G401.6 (cell line): ENCODE results near the gene EPHA8.

Source experiments
- FAIRE-seq: peaks from 2 replicates; lab custom pipeline; 2012; peaks lifted over from hg19 to GRCh38; lab: Jason Lieb, UNC

EPHA8 gene

GRCh38 chr1:22537441-22538139, 25.7 kb upstream of the EPHA8 start:
- FAIRE-seq = no peak

GRCh38 chr1:22539510-22540118, 23.7 kb upstream of the EPHA8 start:
- FAIRE-seq = no peak

DNA sequence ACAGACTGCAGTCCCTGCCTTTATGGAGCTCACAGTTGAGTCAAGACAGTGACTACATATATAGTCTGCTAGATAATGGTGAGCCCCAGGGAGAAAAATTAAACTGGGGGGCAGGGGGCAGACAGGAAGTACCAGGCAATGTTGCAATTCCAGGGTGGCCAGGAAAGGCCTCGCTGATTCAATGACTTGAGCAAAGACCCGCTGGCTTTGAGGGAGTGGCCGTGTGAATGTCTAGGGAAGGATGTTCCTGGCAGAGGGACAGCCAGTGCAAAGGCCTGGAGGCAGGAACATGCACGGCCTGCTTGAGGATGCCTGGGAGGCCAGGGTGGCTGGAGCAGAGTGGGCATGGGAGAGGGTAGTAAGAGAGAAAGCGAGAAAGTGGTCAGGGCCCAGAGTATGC, 23.0 kb upstream of the EPHA8 start:
- FAIRE-seq = no peak

GRCh38 chr1:22542886-22543285, 20.4 kb upstream of the EPHA8 start:
- no peak for FAIRE-seq

GRCh38 chr1:22543679-22544078, 19.6 kb upstream of the EPHA8 start:
- FAIRE-seq = no peak

DNA sequence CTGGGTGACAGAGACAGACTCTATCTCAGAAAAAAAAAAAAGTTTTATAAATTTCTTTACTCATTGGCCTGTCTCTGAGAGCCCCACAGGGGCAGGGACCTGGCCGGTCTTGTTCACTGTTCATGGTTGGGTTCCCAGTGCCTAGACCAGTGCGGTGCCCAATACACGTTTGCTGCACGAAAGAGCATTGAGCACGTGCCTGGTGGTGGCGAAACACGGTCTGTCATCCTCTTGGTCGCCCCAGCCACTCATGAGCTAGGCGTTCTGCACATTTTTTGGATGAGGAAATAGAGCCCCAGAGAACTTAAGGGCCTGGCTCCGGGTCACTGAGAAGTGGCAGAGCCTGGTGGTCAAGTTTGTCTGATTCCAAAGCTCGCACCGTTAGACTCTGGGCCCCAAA, 18.7 kb upstream of the EPHA8 start:
- FAIRE-seq = no peak

GRCh38 chr1:22545141-22545540, 18.1 kb upstream of the EPHA8 start:
- no peak for FAIRE-seq

- no peak for FAIRE-seq
These were observed 16.0 kb upstream of the EPHA8 start for GRCh38 chr1:22547186-22547817.

DNA sequence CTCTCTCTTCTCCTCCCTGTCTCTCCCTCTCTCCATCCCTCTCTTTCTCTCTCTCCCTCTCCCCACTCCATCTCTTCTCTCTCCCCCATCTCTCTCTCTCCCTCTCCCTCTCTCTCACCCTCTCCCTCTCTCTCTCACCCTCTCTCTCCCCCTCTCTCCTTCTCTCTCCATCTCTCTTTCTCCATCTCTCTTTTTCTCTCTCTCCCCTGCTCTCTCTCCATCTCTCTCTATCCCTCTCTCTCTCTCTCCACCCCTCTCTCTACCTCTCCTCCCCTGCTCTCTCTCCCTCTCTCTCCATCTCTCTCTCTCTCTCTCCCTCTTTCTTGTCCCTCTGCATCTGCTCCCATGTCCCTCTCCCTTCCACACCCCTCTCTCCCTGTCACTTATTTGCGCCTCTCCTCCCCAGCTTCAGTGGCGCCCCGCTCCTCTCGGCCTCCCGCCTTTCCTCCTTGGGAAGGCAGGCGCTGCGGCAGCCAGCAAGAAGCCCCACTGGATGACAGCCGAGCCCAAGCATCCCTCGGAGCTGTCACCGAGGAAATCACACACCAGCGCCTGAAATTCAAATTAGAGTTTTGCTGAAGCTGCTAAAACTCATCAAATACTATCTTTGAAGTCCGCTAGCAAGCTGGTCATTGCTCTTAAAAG, 15.3 kb upstream of the EPHA8 start:
- no peak for FAIRE-seq

DNA sequence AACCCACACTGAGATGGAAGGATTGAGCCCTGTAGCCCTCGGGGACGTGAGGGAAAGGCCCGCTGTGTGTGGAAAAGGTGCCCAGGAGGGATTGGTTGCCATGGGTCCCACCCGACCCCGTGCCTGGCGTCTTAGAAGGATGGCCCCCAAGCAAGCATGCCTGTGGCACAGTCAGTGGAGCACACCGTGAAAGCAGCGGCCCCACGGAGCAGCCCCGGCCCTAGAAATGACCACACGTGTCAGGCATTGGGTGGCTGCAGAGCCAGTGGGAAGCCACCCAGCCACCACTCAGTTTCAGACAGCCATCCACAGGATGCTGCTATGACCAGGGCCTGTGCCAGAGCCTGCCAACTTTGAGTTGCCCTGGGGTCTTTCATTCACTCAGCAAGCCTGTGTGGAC, 13.3 kb upstream of the EPHA8 start:
- no peak for FAIRE-seq

GRCh38 chr1:22551591-22551990, 11.7 kb upstream of the EPHA8 start:
- FAIRE-seq = no peak

DNA sequence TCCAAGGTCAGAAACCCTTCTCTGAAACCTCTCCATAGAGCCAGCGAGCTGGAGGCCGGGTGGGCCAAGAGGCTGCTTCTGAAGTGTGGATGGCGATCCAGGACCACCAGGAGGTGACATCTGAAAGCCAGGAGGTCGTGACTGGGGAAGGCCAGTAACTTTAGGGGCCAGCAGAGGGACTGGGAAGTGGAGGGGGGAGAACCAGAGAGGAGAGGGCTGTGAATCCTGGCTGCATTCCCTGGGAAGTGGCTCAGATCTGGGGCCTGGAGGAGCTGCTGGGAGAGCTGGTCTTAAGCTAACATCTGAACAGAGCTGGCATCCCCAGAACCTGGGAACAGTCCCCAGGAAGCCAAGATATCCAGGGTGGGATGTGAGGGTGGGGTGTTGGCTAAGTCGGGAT, 11.3 kb upstream of the EPHA8 start:
- FAIRE-seq = no peak

DNA sequence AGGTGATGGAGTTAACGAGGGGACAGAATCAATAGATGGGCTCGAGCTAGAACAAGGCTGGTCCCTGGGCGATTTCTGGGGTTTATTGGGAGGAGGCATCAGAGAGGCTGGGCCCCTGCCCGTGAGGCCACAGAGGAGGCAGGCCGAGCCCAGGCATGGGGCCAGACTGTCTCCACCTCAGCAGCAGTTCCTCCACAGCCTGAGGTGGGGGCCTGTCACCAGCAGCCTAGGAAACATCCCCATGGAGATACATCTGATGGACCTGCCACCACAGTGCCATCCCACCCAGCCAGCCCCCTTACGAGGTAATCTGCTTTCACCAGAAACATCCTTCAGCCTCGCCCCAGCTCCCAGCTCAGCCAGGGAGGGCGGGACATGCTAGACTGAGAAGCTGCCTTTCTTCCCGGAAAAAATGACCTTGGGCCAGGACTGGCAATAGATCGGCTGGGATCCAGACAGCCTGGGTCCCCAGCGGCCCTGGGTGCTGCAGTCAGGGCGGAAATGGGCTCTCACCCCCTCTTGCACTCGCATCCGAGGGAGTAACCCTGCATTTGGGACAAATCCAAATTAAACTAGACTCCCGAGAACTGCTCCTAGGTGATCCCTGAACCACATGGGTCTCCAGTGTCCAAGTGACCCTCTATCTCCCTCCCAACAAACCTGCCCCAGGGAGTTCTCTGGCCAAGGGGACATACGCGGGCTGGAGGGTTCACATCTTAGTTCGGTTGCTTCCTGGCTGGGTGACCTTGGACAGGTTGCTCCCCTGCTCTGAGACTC, 10.0 kb upstream of the EPHA8 start:
- FAIRE-seq = no peak

DNA sequence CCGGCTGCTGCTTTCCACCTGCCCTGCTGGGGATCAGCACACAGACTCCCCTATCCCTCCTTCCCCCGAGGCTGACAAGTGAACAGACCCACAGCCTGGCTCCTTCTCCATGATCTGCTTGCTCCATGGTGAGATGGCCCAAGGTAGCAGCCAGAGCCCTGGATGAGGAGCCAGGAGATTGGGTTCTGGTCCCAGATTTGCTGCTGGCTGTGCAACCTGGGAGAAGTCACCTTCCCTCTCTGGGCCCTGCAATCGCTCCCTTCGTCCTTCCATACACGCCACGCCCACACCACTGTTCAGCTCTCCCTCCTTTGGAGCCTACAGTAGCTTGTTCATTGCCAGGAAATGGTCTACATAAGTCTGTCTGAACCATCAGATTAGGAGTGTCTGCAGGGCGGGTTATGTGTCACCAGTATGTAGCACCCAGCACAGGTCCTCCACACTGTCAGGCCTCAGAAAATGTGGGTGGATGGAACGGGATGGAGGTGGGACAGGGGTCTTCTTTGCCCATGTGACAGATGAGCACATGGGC, 9.2 kb upstream of the EPHA8 start:
- FAIRE-seq = no peak

DNA sequence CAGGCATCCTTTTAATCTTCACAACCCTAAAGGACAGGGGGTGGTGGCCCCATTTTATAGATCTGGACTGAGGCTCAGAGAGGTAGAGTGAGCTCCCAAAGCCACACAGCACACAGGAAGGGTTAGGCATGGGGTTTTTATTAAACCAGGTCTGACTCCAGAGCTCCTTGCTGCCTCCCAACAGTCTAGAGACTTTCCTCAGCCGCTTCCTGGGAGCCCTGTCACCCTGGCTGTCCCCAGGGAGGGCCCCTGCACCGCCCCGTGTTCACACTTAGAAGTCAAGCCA, 8.0 kb upstream of the EPHA8 start:
- no peak for FAIRE-seq

DNA sequence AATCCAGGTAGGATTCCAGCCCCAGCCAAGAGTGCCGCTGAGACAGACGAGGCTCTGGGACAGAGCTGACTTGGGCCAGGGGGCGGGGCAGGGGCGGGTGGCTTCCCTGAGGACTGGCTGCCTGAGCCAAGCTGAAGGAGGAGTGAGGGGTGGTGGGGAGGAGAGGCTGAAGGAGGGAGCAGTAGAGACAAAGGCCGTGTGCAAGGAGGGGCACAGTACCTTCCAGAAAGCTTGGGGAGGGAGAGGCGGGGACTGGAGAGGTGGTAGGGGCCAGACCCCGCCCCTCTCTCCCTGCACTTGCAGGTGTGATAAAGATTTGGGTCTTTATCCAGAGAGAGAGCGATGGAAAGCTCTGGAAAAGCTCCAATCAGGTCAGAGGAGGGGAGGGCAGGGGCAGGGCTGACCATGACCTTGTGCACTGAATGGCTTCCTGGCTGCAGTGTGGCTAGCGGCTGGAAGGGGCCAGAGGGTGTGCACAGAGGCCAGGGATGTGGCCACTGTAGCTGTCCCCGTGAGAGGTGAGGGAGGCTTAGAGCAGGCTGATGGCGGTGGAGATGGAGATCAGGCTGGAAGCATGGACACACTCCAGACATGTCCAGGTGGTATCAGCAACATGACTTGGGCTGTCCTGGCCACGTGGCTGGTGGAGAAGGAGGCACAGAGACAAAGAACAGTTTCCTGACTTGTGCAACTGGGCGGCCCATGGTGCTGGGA, 6.7 kb upstream of the EPHA8 start:
- no peak for FAIRE-seq

DNA sequence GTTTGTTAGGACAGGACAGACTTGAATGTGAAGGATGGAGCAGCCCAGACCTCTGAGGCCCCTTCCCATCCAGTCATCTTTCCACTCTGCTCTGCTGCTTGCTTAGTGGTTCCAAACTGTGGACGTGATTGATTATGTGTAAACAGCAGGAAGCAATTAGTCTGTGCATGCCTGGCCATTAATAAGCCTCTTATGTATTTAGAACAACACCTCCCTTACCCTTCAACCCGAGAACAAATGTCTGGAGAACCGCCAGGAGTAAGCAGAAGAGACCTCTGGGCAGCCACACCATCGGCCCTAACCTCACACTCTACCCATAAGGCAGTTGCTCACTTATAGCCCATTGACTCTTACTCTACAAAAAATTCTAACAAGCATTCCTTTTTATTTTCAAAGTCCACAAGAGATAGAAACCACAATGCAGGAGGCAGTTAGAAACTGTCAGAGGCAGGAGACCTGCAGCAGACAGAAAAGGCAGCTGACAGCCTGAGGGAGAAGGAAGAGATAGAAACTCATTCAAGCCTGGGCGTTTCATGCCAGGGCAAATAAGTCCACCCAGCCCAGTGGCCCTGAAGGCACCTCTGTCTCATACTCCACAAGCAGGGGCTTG, 5.8 kb upstream of the EPHA8 start:
- FAIRE-seq = no peak

DNA sequence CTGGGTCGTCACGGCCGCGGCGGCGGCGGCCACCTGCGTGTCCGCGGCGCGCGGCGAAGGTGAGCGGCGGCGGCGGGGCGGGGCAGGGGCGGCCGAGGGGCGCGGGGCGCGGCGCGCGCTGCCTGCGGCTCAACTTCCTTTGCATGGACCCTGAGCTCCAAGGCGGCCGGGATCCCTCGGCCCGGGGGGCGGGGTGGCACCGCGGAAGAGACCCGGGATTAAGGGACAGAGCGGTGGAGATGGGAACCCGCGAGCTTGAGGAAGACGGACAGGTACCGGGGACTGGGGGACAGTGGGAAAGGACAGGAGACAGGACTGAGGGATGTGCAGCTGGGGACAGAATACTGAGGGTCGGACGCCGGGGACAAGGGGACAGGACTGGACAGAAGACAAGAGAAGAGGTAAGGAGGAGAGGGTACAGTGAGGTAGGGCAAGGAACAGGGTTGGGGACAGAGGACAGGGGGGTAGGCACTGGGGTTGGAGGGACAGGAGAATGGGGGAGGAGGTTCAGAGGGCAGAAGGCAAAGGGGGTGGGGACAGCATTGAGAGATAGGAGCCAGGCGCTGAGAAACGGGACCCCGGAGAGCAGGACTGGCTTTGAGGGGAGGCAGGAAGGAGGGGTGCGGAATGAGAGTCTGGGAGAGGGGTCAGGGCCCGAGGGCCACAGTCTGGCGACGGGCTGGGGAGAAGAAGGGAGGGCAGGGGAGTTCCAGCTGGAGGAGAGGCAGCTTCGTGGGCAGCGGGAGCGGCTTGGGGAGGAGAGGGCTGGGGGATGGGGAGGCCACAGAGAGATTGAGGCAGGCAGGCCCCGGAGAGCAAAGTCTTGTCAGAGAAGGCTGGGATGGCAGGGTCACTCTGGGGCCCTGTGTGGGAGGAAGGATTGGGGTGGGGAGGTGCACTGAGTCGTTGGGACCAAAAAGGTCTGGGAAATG, 648 bp downstream of the EPHA8 start:
- no peak for FAIRE-seq

- no peak for FAIRE-seq
These were observed 2.9 kb downstream of the EPHA8 start for GRCh38 chr1:22566161-22566560.

GRCh38 chr1:22567197-22567596, 3.9 kb downstream of the EPHA8 start:
- no peak for FAIRE-seq
